ENCODE measurements around the gene NHLRC1.
"Not testable (repeated sequence)": the region's sequence is repeated elsewhere in the genome, so short reads cannot be mapped to it uniquely, and the experiment has no call there.

Gene NHLRC1

GRCh38 chr6:18122128-18123093 lies at the start of gene NHLRC1:
Gene NHLRC1, minus strand, starts transcription at chr6:18122677. Its CDS starts 71 bp downstream, at chr6:18122606.
- peak; percentile 92 for DNase-seq

GRCh38 chr6:18171871-18172270 lies 49.4 kb upstream of the NHLRC1 start:
- DNase-seq, result no peak

GRCh38 chr6:18168264-18168663 lies 45.8 kb upstream of the NHLRC1 start:
- DNase-seq, result no peak

GRCh38 chr6:18166312-18167036 lies 44.0 kb upstream of the NHLRC1 start:
- no peak for DNase-seq

GRCh38 chr6:18165751-18166150 lies 43.3 kb upstream of the NHLRC1 start:
- DNase-seq, result no peak

GRCh38 chr6:18162401-18162800 lies 39.9 kb upstream of the NHLRC1 start:
- DNase-seq, result no peak

GRCh38 chr6:18161431-18161830 lies 39.0 kb upstream of the NHLRC1 start:
- DNase-seq, result no peak

- no peak for DNase-seq
Observed at GRCh38 chr6:18160911-18161310, 38.4 kb upstream of the NHLRC1 start.

- DNase-seq, result peak; percentile 85
Observed at GRCh38 chr6:18155864-18156421, 33.5 kb upstream of the NHLRC1 start.

GRCh38 chr6:18155150-18155863 lies 32.8 kb upstream of the NHLRC1 start, which contains the start of gene KDM1B:
Gene KDM1B, plus strand, starts transcription at chr6:18155422. Its CDS starts 4,474 bp downstream, at chr6:18159896.
- peak; percentile 98 for DNase-seq

GRCh38 chr6:18154507-18155149 lies 32.2 kb upstream of the NHLRC1 start, which contains the start of gene TPMT:
Gene TPMT, minus strand, starts transcription at chr6:18155077. Its CDS starts 5,950 bp downstream, at chr6:18149127.
- peak; percentile 98 for DNase-seq

GRCh38 chr6:18153311-18153703 lies 30.8 kb upstream of the NHLRC1 start:
- DNase-seq, result no peak

GRCh38 chr6:18151801-18152200 lies 29.3 kb upstream of the NHLRC1 start:
- DNase-seq, result no peak

- DNase-seq, result not testable (repeated sequence)
Observed at GRCh38 chr6:18151391-18151790, 28.9 kb upstream of the NHLRC1 start.

GRCh38 chr6:18148304-18149025 lies 26.0 kb upstream of the NHLRC1 start:
- DNase-seq, result no peak

GRCh38 chr6:18147616-18148015 lies 25.1 kb upstream of the NHLRC1 start:
- DNase-seq, result no peak

GRCh38 chr6:18147160-18147559 lies 24.7 kb upstream of the NHLRC1 start:
- no peak for DNase-seq

- DNase-seq, result no peak
Observed at GRCh38 chr6:18142591-18142861, 20.0 kb upstream of the NHLRC1 start.

GRCh38 chr6:18141805-18142590 lies 19.5 kb upstream of the NHLRC1 start:
- no peak for DNase-seq

- no peak for DNase-seq
Observed at GRCh38 chr6:18139935-18140621, 17.6 kb upstream of the NHLRC1 start.
